Measurements from ENCODE around the gene PHF2. TPM values are rescaled to one million over a fixed set of nuclear protein-coding genes. Genes with fewer than 3 reads are reported as not detected.

PHF2 gene
- total and polyA plus RNA-seq, 2 experiments from 2014 or later: 4.3 to 11.8 TPM

DNA sequence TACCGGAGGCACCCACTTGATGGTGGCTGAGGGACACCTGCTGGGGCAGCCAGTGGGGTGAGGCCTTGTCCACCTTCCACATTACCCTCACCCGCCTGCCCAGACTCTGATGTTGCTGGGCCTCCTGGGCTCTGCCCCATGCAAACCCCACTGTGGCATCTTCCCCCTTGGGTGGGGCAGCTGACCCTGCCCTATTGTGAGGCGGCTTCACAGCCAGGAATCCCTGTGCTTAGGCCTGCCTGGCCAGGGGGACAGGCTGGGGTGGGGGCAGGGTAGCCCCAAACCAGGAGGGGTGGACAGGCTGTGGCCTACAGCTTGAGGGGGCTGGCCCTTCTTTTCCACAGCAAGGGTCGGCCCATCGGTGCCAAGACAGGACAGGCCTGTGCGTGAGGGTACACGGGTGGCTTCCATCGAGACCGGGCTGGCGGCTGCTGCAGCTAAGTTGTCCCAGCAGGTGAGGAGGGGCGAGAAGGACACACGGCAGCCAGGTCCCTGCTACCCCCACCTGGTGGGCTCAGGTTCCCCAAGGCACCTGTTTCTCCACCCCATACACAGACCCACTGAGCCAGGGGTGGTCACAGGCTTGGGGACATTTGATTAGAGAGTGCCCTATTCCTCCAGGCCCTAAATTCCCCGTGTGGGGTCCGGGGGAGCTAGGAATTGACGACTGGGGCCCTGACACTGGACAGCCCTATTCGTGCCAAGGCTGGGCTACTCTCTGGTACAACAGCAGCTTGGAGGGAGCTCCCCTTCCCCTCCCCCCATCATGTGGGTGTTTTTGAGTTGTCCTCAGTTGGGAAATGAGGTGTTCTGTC is 99.2 kb downstream of the PHF2 start:
- no peak overlapping the region for H3K27ac Mint-ChIP-seq
- no peaks in the 10 kb centered on the region for H3K4me1 Mint-ChIP-seq
- TF ChIP-seq, protein P1, sequence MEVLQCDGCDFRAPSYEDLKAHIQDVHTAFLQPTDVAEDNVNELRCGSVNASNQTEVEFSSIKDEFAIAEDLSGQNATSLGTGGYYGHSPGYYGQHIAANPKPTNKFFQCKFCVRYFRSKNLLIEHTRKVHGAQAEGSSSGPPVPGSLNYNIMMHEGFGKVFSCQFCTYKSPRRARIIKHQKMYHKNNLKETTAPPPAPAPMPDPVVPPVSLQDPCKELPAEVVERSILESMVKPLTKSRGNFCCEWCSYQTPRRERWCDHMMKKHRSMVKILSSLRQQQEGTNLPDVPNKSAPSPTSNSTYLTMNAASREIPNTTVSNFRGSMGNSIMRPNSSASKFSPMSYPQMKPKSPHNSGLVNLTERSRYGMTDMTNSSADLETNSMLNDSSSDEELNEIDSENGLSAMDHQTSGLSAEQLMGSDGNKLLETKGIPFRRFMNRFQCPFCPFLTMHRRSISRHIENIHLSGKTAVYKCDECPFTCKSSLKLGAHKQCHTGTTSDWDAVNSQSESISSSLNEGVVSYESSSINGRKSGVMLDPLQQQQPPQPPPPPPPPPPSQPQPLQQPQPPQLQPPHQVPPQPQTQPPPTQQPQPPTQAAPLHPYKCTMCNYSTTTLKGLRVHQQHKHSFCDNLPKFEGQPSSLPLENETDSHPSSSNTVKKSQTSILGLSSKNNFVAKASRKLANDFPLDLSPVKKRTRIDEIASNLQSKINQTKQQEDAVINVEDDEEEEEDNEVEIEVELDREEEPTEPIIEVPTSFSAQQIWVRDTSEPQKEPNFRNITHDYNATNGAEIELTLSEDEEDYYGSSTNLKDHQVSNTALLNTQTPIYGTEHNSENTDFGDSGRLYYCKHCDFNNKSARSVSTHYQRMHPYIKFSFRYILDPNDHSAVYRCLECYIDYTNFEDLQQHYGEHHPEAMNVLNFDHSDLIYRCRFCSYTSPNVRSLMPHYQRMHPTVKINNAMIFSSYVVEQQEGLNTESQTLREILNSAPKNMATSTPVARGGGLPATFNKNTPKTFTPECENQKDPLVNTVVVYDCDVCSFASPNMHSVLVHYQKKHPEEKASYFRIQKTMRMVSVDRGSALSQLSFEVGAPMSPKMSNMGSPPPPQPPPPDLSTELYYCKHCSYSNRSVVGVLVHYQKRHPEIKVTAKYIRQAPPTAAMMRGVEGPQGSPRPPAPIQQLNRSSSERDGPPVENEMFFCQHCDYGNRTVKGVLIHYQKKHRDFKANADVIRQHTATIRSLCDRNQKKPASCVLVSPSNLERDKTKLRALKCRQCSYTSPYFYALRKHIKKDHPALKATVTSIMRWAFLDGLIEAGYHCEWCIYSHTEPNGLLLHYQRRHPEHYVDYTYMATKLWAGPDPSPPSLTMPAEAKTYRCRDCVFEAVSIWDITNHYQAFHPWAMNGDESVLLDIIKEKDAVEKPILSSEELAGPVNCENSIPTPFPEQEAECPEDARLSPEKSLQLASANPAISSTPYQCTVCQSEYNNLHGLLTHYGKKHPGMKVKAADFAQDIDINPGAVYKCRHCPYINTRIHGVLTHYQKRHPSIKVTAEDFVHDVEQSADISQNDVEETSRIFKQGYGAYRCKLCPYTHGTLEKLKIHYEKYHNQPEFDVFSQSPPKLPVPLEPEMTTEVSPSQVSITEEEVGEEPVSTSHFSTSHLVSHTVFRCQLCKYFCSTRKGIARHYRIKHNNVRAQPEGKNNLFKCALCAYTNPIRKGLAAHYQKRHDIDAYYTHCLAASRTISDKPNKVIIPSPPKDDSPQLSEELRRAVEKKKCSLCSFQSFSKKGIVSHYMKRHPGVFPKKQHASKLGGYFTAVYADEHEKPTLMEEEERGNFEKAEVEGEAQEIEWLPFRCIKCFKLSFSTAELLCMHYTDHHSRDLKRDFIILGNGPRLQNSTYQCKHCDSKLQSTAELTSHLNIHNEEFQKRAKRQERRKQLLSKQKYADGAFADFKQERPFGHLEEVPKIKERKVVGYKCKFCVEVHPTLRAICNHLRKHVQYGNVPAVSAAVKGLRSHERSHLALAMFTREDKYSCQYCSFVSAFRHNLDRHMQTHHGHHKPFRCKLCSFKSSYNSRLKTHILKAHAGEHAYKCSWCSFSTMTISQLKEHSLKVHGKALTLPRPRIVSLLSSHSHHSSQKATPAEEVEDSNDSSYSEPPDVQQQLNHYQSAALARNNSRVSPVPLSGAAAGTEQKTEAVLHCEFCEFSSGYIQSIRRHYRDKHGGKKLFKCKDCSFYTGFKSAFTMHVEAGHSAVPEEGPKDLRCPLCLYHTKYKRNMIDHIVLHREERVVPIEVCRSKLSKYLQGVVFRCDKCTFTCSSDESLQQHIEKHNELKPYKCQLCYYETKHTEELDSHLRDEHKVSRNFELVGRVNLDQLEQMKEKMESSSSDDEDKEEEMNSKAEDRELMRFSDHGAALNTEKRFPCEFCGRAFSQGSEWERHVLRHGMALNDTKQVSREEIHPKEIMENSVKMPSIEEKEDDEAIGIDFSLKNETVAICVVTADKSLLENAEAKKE (CRISPR knock-in tag; IDR thresholded peaks at IDR 0.05): no peak
- TF ChIP-seq ZNF331 (CRISPR knock-in tag; IDR thresholded peaks at IDR 0.05; ENCODE audit: low read depth) (no peak), ZNF114 (CRISPR knock-in tag; IDR thresholded peaks at IDR 0.05) (no peak), STAT1 (IDR thresholded peaks at IDR 0.05; ENCODE audit: unreplicated experiment) (no peak), CREB1 (CRISPR knock-in tag; IDR thresholded peaks at IDR 0.05; ENCODE audit: low read depth) (no peak), POLR2AphosphoS5 (IDR thresholded peaks at IDR 0.05; ENCODE audit: low read depth) (no peak)
- TF ChIP-seq, protein P2, sequence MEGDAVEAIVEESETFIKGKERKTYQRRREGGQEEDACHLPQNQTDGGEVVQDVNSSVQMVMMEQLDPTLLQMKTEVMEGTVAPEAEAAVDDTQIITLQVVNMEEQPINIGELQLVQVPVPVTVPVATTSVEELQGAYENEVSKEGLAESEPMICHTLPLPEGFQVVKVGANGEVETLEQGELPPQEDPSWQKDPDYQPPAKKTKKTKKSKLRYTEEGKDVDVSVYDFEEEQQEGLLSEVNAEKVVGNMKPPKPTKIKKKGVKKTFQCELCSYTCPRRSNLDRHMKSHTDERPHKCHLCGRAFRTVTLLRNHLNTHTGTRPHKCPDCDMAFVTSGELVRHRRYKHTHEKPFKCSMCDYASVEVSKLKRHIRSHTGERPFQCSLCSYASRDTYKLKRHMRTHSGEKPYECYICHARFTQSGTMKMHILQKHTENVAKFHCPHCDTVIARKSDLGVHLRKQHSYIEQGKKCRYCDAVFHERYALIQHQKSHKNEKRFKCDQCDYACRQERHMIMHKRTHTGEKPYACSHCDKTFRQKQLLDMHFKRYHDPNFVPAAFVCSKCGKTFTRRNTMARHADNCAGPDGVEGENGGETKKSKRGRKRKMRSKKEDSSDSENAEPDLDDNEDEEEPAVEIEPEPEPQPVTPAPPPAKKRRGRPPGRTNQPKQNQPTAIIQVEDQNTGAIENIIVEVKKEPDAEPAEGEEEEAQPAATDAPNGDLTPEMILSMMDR (conservative IDR thresholded peaks at IDR 0.05; ENCODE audit: low read depth in 2 of 2): no peak
- DNase-seq (ENCODE audit: low spot score) (no peak), ATAC-seq (no peak)
- no peak overlapping the region for H3K4me2 ChIP-seq
- no peak overlapping the region for H3K27ac ChIP-seq (ENCODE audit: low read depth)
- H4K20me1 ChIP-seq (replicated peaks; ENCODE audit: insufficient read depth): no peaks in the 10 kb centered on the region
- no peaks in the 10 kb centered on the region for H3K36me3 ChIP-seq (ENCODE audit: insufficient read depth)
- no peak overlapping the region for H3K4me3 ChIP-seq
- peaks cover 9% of the 10 kb centered on the region for H3K27me3 Mint-ChIP-seq (ENCODE audit: insufficient read depth, low read depth, poor library complexity)
- no peaks in the 10 kb centered on the region for H3K9me3 Mint-ChIP-seq
- peaks cover 6% of the 10 kb centered on the region; the same call in 2 of the 3 replicates for H3K36me3 Mint-ChIP-seq (ENCODE audit: low read depth)
- H3K4me3 Mint-ChIP-seq: no peak overlapping the region
- no peak overlapping the region for H2AFZ ChIP-seq
- no peaks in the 10 kb centered on the region for H3K9me2 ChIP-seq (ENCODE audit: insufficient read depth)
- no peaks in the 10 kb centered on the region for H3K79me2 ChIP-seq (replicated peaks; ENCODE audit: insufficient read depth)
- no peaks in the 10 kb centered on the region for H3K27me3 ChIP-seq (ENCODE audit: insufficient read depth)
- no peaks in the 10 kb centered on the region for H3F3A ChIP-seq (replicated peaks; ENCODE audit: low read depth)
- H3K4me1 ChIP-seq (ENCODE audit: insufficient read depth): no peaks in the 10 kb centered on the region
